Lung microvascular endothelial cell (primary cell): Measurements from ENCODE around the gene SLC39A11. TPM values are rescaled to one million over a fixed set of nuclear protein-coding genes. Genes with fewer than 3 reads are reported as not detected.
A peak's percentile ranks its signal among the peaks of the same experiment; 100 is the strongest.

Experiments used
- DNase-seq, 2 donors: peaks; one replicate each; pipeline versions ENCODE4 v3.0.0 to v3.0.0-alpha.2; 2010; ENCODE audit warnings: low read depth in 2 of 2
- total RNA-seq: library from RNA; depleted of rRNA; stranded (reverse); fragments of >200 nt; gene quantifications from 2 replicates; pipeline ENCODE4 v1.2.1, GENCODE V29; 2014

Gene SLC39A11
- total RNA-seq, 1 donor from 2014 or later, result 12.7 TPM

- no peak for DNase-seq
Observed at GRCh38 chr17:72877348-72877747, 215.1 kb downstream of the SLC39A11 start.

GRCh38 chr17:72876413-72876812 is 216.1 kb downstream of the SLC39A11 start:
- no peak for DNase-seq

GRCh38 chr17:72875361-72875760 is 217.1 kb downstream of the SLC39A11 start:
- no peak for DNase-seq

- DNase-seq, result no peak
Observed at GRCh38 chr17:72872396-72872795, 220.1 kb downstream of the SLC39A11 start.

GRCh38 chr17:72870367-72870985 is 222.0 kb downstream of the SLC39A11 start:
- DNase-seq, result no peak

- DNase-seq, result no peak
Observed at GRCh38 chr17:72869630-72870029, 222.9 kb downstream of the SLC39A11 start.

- DNase-seq, result no peak
Observed at GRCh38 chr17:72865954-72866353, 226.5 kb downstream of the SLC39A11 start.

GRCh38 chr17:72863526-72864211 is 228.8 kb downstream of the SLC39A11 start:
- no peak for DNase-seq

GRCh38 chr17:72862276-72862999 is 230.1 kb downstream of the SLC39A11 start:
- DNase-seq, result no peak

GRCh38 chr17:72861811-72862210 is 230.7 kb downstream of the SLC39A11 start:
- no peak for DNase-seq

GRCh38 chr17:72860778-72861177 is 231.7 kb downstream of the SLC39A11 start:
- no peak for DNase-seq

- no peak for DNase-seq
Observed at GRCh38 chr17:72858826-72859495, 233.5 kb downstream of the SLC39A11 start.

GRCh38 chr17:72853440-72854415 is 238.8 kb downstream of the SLC39A11 start:
- DNase-seq, result no peak

- no peak for DNase-seq
Observed at GRCh38 chr17:72852277-72852938, 240.1 kb downstream of the SLC39A11 start.

- DNase-seq, result peak in 1 of 2 donors; percentile 59
Observed at GRCh38 chr17:72850410-72851118, 241.9 kb downstream of the SLC39A11 start.

GRCh38 chr17:72846399-72846798 is 246.1 kb downstream of the SLC39A11 start:
- DNase-seq, result no peak

- no peak for DNase-seq
Observed at GRCh38 chr17:72843591-72843990, 248.9 kb downstream of the SLC39A11 start.

- no peak for DNase-seq
Observed at GRCh38 chr17:72840019-72840418, 252.5 kb downstream of the SLC39A11 start.

- no peak for DNase-seq
Observed at GRCh38 chr17:72839131-72839725, 253.3 kb downstream of the SLC39A11 start.
